HG03196 (cell line): ENCODE data around the gene GPBAR1.
A peak's percentile ranks its signal among the peaks of the same experiment; 100 is the strongest.

ENCODE experiments used
- ATAC-seq: cut with Tn5 transposase; IDR thresholded peaks from one replicate; pipeline ENCODE4 v1.9.1; 2021; ENCODE audit not compliant: unreplicated experiment

Gene GPBAR1

GRCh38 chr2:218284106-218284811 lies 23.4 kb downstream of the GPBAR1 start:
- ATAC-seq = no peak

GRCh38 chr2:218285604-218286003 lies 24.8 kb downstream of the GPBAR1 start:
- no peak for ATAC-seq

DNA sequence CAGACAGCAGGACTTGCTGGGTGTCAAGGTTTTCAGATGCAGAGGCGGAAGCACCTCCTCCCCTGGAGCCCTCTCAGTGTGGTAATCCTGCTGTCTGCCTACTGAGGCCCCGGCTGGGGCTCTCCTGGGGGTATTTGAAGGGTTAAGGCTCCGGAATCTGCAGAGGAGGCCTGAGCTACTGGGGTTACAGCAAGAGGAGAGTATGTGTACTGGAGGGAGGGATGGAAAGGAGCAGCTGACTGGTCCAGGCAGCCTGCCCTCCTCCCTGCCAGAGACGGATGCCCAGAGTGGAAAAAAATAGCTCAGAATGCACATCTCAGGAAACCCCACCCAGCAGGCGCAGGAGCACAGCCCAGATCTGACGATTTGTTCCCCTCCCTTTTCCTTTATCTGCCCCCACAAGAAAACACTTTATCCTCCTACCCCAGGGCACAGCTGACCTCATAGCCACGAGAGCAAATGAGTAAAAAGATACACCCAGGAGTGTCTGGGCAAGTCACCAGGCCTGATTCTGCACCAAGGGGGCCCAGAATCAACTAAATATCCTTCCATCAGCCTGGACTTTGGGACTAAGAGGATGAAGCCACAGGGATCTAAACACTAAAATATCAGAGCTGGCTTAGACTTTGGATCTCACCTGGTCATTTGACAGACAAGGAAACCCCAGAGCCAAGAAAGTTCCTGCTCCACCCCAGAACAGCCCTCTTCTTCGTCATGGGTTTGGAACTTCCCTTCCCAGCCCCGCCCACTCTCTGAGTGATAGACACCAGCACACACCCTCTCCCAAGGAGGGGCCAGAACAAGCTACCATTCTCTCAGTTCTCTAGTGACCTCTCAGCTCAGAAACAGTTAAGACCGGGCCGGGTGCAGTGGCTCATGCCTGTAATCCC lies 26.0 kb downstream of the GPBAR1 start:
- peak; percentile 62 for ATAC-seq

GRCh38 chr2:218289639-218290315 lies 29.0 kb downstream of the GPBAR1 start:
- ATAC-seq = no peak

- peak; percentile 47 for ATAC-seq
Observed at GRCh38 chr2:218290316-218291261, 29.8 kb downstream of the GPBAR1 start.

GRCh38 chr2:218291318-218292047 lies 30.7 kb downstream of the GPBAR1 start:
- ATAC-seq = no peak

GRCh38 chr2:218292048-218293014 lies 31.5 kb downstream of the GPBAR1 start, which contains the start of gene TMBIM1:
Gene TMBIM1 (minus strand): TSS chr2:218292503. CDS start chr2:218282141, 10,362 bp downstream.
- peak; percentile 65 for ATAC-seq

DNA sequence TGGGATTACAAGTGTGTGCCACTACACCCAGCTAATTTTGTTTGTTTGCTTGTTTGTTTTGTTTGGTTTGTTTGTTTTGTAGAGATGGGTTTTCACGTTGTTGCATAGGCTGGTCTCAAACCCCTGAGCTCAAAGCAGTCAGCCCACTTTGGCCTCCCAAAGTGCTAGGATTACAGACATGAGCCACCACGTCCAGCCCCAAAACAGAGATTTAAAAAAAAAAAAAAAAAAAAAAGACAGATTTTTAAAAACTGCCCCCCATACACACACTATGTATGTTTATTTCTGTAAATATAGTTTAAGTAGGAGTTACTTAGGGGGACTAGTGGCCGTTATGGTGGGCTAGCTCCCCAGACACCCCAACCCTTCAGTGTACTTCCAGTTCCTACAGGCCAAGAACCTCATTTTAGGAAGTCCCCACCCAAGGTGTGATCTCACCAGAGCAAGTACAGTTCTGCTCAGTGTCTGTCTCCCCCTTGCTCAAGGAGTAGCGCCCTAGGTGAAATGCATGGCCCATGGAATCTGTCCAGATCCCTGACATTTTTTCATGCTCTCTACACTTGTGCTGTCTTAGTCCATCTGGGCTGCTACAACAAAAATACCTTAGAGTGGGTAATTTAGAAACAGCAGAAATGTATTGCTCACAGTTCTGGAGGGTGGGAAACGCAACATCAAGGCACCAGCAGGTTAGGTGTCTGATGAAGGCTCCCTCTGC lies 33.1 kb downstream of the GPBAR1 start:
- no peak for ATAC-seq

- no peak for ATAC-seq
Observed at GRCh38 chr2:218294430-218295022, 33.7 kb downstream of the GPBAR1 start.

DNA sequence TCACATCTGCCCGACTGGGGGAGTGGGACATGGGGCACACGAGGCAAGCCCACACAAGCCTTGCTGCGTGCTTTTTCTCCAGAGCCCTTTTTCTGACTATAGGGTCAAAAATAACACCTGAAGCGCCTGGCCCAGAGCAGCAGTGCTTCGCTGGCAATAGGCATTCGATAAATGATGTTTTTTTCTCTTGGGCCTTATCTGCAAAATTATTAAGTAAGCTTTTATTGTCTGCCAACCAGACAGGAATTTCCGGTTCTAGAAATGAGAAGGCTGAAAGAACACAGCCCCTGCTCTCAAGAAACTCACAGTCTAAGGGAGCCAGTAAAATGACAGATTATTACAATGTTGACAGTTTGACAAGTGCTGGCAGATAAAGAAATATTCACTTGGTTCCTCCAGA lies 34.2 kb downstream of the GPBAR1 start:
- no peak for ATAC-seq

GRCh38 chr2:218296200-218296599 lies 35.4 kb downstream of the GPBAR1 start:
- ATAC-seq = no peak

- ATAC-seq = no peak
Observed at GRCh38 chr2:218296847-218297246, 36.0 kb downstream of the GPBAR1 start.

DNA sequence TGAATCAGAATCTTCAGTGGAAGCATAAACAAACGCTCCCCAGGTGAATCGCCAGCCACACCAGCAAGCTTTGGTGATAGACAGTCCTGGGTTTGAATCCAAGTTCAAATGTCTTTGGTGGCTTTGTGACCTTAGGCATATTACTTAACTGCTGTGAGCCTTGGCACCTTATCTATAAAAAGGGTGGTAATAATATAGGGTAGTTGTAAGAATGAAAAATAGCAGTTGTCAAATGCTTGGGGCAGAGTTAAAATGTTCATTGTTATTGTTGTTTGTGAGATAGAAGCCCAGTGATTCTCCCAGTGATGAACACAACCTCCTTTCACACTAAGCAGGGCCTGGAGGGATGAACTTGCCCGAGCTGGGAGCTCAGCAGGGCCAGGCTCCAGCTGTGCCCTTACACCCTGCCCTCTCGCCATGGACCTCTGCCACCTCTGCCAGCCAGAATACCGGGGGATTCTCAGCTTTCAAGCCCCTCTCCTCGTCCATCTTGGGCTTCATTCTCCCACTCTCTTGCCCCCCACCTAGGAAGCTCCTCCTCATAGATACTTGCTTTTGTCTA lies 37.6 kb downstream of the GPBAR1 start:
- no peak for ATAC-seq

GRCh38 chr2:218300141-218300540 lies 39.3 kb downstream of the GPBAR1 start:
- no peak for ATAC-seq

DNA sequence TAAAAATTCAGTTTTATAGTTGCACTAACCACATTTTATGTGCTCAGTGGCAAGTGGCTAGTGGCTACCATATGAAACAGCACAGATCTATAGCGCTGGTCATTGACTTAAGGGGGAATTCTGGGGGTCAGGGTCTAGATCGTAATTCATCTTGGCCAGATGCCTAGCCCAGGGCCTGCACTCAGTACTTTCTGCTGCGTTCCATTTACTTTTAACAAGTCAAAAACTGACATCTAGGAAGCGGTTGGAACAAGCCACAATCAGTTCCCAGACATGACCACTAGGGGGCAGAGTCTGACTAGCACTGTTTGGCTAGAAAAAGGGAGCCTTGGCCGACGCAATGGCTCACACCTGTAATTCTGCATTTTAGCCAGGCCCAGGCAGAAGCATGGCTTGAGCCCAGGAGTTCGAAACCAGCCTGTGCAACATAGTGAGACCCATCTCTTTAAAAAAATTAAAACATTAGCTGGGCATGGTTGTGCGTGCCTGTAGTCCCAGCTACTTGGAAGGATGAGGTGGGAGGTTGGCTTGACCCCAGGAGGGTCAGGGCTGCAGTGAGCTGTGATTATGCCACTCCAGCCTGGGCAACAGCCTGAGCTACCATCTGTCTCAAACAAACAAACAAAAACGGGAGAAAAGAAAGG lies 40.5 kb downstream of the GPBAR1 start:
- peak; percentile 74 for ATAC-seq

DNA sequence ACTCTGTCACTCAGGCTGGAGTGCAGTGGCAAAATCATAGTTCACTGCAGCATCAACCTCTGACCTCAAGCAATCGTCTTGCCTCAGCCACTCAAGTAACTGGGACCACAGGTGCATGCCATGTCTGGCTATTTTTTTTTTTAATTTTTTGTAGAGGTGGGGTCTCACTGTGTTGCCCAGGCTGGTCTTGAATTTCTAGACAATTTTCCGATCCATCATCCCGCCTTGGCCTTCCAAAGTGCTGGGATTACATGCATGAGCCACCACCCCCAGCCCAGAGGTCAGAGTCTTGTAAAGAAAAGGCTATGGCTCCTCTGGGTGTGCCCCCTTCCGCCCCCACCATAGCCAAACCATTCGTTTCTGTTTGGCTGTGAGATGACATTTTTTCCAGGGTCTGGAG lies 44.6 kb downstream of the GPBAR1 start:
- no peak for ATAC-seq
